ENCODE data around the gene SDCCAG8.
"Not testable (repeated sequence)": the region's sequence is repeated elsewhere in the genome, so short reads cannot be mapped to it uniquely, and the experiment has no call there.

SDCCAG8 gene

DNA sequence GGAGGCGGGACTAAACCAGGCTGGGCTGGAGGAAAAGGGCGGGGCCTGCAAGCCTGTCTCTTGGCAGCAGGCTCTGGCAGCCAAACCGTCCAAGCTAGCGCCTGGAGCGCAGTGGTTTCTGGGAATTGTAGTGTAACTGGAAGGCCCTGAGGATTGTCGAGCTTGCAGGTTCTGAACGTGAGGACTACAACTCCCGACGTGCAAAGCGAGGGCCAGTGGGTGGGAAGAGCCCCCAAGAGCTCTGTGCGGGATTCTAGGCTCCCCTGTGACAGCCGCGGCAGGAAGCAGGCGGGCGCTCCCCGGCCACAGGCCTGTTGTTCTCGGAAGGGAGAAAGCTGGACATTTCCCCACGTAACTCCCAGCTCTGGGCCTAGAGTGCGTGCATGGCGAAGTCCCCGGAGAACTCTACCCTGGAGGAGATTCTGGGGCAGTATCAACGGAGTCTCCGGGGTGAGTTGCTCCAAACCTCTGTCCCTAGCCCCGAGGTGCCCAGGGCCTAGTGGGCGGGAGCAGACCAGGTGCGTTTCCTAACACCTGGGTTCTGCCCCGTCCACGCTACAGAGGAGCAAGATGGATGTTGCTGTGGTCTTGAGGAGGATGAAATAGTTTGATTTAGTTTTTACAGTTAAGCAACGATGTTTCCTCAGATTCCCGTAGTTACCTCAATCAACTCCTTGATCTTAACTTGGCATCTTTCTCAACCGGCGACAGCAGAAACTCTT, at the start of gene SDCCAG8:
Gene SDCCAG8 (plus strand): TSS at position 251 of the 722 bp plus-strand sequence. CDS start 133 bp downstream, at position 384.
- DNase-seq (ENCODE audit: low spot score), result peak; percentile 100

DNA sequence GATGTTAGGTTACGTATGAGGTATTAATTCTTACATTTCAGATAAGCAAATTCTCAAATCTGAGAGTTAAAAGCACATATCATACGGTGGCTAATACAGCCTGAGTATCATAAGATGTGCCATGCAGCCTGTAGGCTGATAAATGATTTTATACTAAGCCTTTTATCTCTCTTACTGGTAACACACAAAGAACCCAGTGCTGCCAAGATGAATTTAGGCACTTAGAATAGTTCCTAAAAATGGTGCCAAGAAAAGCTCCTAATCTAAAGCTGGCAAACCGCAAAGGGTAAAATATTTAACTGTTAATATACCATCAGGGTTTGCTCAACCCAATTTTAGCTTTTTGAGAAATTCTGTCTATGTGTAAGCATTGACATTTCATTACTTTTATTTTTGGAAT, 43.9 kb upstream of the SDCCAG8 start:
- DNase-seq (ENCODE audit: low spot score), result not testable (repeated sequence)

DNA sequence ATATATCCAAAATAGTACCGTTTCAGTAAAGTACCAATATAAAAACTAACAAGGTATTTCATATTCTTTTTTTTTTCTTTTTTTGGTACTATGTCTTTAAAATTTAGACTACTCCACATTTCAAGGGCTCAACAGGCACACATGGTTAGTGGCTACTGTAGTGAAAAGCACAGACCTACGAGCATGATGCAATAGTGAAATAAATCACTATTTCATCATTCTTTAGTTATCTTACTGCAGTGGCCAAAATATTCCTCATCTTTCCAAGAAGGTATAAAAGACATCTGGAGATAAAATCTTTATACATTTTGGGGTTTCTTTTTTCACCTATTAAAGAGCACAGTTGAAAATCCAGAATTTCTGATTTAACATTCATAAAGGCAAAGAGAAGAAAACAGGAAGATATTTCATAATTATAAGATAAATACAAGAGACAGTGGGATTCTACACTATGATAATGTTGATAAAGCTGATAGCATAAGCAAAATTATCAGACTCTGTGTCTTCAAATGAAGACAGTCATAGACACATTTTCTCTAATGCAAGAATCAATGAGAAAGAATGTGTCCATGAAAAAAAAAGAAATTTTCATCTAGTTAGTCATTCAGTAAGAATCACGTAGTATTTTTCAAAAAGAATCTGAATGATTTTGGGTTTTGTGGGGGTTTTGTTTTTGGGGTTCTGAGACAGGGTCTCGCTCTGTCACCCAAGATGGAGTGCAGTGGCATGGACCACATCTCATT, 42.6 kb upstream of the SDCCAG8 start:
- no peak for DNase-seq (ENCODE audit: low spot score)

DNA sequence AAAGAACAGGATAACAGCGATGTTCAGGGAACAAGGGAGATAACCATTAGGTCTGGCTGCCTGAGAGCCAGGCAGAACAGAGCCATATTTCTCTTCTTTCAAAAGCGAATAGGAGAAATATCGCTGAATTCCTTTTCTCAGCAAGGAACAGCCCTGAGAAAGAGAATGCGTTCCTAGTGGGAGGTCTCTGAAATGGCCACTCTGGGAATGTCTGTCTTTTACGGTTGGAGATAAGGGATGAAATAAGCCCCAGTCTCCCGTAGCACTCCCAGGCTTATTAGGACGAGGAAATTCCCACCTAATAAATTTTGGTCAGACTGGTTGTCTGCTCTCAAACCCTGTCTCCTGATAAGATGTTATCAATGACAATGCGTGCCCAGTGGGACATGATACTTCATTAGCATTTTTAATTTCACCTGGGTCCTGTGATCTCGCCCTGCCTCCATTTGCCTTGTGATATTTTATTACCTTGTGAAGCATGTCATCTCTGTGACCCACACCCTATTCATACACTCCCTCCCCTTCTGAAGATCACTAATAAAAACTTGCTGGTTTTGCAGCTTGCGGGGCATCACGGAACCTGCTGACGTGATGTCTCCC, 40.5 kb upstream of the SDCCAG8 start:
- not testable (repeated sequence) for DNase-seq (ENCODE audit: low spot score)

DNA sequence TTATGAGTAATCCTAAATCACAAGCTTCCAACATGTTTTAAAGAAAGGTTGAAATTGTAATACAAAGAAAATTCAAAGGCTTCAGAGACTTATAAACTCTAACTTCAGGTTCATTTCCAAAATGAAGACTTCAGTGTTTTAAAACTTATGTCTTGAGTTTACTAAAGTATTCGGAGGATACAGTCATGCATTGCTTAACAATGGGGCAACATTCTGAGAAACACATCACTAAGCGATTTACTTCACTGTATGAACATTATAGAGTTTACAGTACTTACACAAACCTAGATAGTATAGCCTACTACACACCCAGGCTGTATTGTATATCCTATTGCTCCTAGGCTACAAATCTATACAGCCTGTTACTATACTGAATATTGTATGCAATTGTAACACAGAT, 39.1 kb upstream of the SDCCAG8 start:
- DNase-seq (ENCODE audit: low spot score), result no peak

DNA sequence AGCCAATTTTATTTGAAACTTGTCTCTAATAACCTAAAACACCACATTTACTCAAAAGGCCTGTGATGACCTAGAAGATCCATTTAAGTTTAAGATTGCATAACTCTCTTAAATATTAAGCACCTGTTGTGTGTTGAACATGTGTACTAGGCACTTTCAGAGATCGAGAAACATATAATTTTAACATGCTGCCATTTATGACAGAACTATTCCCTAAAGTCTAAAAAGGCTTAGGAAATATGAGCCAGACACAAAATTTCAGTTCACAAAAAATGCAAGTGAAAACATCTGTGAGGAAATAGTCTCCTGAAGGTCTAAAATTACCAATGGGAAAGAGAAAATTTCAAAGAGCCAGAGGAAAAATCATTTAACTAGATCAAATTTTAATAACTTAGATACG, 38.5 kb upstream of the SDCCAG8 start:
- no peak for DNase-seq (ENCODE audit: low spot score)

DNA sequence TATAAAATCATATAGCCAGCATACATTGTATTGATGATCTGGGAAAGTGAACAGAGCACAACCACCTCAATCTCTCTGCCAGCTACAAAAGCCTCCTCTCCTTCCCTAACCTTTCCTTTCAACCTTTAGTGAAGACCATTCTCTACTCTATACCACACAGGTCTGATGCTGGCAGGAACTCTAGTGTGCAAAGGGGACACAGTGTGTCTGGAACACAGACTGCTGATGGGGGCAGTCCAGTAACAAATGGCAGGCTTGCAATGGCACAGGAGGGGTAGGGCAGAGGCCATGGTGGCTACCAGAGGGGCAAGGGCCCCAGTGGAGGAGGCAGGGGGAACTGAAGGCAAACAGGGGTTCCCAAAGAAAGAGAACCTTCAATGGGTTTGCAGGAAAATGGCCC, 37.8 kb upstream of the SDCCAG8 start:
- DNase-seq (ENCODE audit: low spot score), result no peak

DNA sequence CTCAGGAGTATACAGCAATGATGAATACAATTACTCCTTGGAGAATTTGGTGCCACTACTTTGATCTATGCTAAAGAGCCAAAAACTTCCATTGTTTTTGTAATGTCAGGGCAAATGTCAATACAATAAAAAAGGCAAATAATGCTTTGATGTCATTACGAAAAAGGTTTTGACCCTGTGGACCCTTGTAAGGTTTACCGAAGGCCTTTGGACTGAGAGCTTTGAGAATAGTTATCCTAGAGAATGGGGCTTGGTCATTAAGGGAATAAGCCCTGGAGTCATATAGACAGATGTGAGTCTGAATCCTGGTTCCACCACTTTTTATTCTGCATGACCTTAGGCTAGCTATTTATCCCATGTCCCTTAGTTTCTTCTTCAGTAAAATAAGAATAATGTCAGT, 28.2 kb upstream of the SDCCAG8 start:
- DNase-seq (ENCODE audit: low spot score), result no peak

DNA sequence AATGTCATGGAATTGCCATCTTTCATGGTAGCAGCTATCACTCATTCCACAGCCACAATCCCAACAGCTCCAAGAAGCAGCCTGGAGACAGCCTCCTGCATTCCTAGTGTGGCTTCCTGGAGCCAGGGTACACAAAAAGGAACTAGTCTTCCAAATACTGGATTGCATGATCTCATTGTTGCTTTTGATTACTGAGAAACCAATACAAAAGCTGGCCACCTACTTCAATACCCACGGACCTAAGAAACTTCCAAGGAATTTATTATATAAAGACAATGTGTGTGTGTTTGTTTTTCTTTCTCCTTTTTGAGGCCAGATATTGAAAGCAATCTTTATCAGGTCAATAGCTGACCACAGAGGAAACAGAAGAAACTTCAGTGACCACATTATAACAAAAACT, 26.3 kb upstream of the SDCCAG8 start:
- DNase-seq (ENCODE audit: low spot score), result no peak

DNA sequence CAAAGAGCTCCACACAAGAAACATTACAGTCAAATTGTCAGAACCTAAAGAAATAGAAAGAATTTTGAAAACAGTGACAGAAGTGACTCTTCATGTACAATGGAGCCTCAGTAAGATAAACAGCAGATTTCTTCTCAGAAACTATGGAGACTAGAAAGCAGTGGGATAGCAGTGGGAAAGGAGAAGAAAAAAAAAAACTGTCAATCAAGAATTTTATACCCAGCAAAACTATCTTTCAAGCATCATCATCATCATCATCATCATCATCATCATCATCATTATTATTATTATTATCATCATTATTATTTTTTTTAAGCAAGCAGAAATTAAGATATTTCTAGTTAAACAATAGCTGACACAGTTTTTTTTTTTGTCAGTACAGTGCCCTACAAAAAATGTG, 24.9 kb upstream of the SDCCAG8 start:
- no peak for DNase-seq (ENCODE audit: low spot score)

DNA sequence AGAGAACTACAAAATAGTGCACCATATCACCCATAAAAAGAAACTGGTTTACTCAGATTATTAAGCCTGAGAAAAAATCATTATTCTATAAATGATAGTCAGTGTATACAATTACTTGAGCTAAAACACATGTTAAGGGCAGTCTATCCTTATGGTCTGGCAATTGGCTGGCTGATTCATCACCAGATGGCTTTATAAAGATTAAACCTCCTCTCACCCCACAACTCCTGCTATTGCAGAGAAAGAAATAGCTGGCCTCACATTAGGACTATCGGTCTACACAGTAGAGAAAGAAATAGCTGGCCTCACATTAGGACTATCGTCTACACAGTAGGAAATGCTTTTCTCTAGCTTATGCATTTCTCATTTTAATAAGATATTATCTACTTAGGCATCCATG, 21.9 kb upstream of the SDCCAG8 start:
- no peak for DNase-seq (ENCODE audit: low spot score)

DNA sequence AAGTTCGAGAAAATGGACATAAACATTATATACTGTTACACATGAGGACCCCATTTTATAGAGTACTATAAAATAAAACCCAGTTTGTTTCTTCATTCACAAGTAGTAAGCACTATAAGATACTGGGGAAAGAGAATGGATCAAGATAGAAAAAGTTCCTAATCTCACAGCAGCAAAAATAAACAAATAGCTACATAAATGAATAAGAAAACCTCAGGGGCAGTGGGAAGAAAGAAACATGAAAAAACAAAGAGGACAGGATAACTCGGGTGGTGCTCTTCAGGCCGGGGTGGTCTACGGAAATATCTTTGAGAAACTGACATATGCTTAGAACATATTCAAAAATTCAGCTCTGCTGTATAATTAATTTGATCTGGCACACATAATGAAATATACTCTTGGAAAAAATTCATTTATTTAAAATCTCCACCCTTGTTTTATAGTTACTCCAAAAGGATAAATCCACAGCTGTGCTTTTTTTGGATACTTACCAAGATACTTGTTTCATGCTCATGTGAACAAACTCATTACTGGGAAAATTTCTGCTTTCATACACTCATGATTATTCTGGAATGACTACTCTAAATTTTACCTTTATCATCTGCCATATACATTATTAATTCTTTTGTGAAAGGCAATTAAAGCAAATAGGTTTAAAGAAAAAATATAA, 20.7 kb upstream of the SDCCAG8 start:
- DNase-seq (ENCODE audit: low spot score), result no peak

DNA sequence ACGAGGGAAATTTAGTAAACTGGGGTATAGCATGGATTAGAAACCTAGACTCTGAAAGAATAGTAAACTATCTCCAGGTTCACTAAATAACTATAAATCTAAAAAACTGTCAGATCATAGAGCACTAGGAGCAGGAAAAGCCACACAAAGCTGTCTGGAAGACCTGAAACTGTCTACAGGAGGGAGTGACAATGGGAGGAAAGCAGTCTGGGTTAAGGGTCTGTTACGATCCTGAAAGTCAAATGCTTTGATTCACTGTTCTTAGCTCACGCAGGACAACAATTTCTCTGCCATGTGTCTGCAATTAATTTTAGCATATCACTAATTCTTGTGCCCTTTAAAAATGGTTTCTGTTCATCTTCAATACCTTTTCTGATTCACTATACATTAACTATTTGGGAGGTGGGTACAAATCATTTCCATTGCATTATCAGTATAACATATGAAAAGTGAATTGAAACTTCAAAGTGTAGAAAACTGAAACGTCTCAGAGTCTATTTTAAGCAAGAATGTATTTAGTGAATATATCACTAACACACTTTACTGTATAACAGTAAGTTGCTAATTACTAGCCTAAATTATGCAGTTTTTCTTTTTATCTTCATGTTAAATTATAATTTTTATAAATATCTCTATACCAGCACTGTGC, 19.1 kb upstream of the SDCCAG8 start:
- no peak for DNase-seq (ENCODE audit: low spot score)

DNA sequence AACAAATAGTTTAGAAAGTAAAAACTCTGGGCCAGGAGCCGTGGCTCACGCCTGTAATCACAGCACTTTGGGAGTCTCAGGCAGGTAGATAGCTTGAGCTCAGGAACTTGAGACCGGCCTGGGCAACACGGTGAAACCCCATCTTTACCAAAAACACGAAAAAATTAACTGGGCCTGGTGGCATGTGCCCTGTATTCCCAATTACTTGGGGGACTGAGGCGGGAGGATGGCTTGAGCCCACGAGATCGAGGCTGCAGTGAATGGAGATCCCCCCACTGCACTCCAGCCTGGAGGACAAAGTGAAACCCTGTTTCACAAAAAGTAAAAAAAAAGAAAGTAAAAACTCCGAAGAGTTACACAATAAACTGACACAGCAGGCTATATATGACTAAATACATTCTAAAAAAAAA, 11.4 kb upstream of the SDCCAG8 start:
- DNase-seq (ENCODE audit: low spot score), result no peak

DNA sequence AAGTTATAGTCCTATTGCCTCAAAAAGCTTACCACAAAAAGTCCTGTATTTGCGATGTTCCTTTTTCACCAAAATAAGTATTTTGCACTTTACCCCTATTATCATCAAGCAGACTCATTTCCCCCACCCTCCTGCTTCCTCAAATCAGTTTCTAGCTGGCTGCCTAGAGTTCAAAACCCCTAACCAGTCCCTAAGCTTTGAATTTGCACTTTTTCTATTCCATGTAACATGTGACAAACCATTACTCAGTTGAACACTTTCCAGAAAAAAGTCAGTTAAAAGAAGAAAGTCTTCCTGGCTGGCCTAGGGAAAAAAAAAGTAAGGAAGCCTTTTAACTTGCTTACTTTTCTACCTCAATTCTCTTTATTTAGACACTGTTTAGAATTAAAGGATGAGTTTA, 8.9 kb upstream of the SDCCAG8 start:
- DNase-seq (ENCODE audit: low spot score), result peak; percentile 73

DNA sequence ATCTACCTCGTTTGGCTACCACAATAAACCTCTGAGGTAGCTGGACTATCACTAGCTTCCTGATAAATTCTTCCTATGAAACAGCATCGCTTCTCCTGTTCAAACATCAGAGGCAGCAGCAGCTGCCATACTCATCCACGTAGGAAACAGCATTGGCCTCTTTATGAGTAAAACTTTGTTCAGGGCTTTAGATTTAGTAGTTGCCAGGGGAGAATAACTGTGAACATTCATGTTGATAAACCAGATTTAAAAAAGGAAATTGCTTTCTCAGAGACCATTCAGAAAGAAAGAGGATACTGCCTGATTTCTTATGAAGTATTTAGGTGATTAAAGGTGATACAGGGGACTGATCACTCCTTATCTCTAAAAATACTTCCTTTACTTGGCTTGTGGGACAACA, 7.9 kb upstream of the SDCCAG8 start:
- DNase-seq (ENCODE audit: low spot score), result no peak

DNA sequence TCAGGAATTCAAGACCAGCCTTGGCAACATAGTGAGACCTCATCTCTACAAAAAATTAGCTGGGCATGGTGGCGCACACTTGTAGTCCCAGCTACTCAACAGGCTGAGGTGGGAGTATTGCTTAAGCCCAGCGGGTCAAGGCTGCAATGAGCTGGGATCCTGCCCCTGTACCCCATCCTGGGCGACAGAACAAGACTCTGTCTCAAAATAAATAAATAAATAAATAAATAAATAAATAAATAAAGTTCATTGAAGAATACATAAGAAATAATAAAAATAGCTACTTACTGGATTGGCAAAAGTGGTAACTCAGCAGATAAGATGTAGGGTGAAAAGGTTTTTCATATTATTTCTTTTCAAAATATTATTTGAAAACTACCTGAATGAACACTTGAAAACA, 6.6 kb upstream of the SDCCAG8 start:
- DNase-seq (ENCODE audit: low spot score), result no peak

DNA sequence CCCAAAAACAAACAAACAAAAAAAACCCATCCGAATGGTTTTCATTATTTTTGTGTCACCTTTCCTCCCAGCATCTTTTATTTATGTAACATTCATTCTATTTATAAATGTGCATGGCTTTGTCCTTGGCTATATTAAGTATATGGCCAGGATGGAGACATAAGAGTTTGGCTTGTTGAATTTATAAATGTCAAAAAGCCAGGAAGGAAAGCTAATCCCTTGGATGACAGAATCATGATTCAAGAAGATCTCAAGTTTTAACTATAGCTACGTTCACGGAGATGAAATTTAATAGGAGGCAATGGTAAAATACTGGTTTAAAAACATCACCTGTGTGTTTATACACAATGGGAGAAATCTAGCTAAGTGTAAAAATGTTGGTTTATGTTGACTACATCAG, 5.7 kb upstream of the SDCCAG8 start:
- DNase-seq (ENCODE audit: low spot score), result no peak

DNA sequence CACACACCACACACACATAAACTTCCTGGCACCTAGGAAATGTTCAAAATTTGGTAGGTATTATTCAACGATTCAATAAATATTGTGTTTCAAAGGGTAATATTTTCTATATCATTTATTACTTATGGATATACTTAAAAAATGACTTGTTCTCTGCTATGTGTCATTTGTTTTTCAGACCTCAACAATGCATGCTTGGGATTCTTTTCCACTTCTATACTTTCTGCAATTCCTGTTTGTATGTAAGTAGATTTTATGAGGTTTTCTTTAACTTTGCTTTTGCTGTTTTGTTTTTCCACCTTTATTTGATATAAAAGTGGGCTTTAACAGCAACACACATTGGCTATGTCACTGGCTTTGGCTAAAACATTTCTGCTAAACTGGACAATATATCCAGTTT, 4.3 kb upstream of the SDCCAG8 start:
- no peak for DNase-seq (ENCODE audit: low spot score)

DNA sequence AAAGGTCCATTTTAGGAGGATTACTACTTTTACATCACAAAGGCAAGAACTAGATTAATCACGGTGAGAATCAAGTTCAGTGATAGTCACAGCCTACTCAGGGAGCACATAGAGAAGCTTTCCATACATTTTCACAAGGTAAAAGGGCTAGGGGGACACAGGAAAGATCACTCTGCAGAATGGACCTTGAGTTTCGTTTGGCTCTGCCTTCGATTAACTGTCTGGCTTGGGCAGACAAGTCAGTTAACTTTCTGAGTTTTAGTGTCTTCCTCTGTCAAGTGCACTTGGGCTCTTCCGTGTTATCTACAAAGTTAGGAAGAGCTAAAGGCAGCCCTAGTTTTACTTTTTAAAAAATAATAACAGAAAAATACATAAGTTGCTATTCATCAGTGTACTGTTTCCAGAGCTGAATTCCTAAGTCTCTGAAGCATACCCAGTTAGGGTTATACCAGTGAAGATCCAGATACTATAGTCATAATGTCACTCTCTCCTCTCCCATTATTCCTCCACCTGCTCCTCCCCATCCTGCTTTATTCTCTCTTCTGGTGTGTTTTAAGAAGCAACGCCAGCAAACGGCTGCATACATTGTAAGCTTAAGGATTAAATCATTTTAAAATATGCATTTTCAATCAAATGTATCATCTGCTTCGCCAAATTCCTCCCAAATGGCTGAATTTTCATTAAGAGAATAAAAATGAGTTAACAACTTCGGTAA, 2.5 kb upstream of the SDCCAG8 start:
- DNase-seq (ENCODE audit: low spot score), result peak; percentile 59

DNA sequence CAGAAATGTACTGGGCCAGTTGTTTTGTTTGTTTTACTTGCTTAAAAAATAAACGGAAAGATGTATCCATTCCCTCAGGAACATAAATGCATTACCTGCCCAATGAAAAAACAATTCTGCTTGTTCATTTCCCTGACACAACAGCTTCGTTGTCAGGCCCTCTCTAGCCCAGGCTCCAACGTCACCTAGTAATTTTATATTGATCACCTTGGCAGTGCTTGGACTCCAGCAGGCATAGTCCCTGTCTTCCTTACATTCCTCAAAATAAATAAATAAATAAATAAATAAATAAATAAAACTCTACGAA, 2.0 kb upstream of the SDCCAG8 start:
- DNase-seq (ENCODE audit: low spot score), result peak; percentile 73
